Measurements from ENCODE around the gene SLC15A4.

GRCh38 chr12:128853600-128854197 lies 29.9 kb upstream of the SLC15A4 start:
- TF ChIP-seq, protein P1, sequence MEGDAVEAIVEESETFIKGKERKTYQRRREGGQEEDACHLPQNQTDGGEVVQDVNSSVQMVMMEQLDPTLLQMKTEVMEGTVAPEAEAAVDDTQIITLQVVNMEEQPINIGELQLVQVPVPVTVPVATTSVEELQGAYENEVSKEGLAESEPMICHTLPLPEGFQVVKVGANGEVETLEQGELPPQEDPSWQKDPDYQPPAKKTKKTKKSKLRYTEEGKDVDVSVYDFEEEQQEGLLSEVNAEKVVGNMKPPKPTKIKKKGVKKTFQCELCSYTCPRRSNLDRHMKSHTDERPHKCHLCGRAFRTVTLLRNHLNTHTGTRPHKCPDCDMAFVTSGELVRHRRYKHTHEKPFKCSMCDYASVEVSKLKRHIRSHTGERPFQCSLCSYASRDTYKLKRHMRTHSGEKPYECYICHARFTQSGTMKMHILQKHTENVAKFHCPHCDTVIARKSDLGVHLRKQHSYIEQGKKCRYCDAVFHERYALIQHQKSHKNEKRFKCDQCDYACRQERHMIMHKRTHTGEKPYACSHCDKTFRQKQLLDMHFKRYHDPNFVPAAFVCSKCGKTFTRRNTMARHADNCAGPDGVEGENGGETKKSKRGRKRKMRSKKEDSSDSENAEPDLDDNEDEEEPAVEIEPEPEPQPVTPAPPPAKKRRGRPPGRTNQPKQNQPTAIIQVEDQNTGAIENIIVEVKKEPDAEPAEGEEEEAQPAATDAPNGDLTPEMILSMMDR (IDR thresholded peaks at IDR 0.05), result no peak
- TF ChIP-seq POLR2A (IDR thresholded peaks at IDR 0.05) (no peak), POLR2AphosphoS5 (IDR thresholded peaks at IDR 0.05) (no peak)

All from prostate gland (tissue), 2 donors.